ENCODE data around the gene GPRASP2.

GPRASP2 gene

GRCh38 chrX:102745513-102745856 lies 33.2 kb downstream of the GPRASP2 start:
- in situ Hi-C loops (cut with MboI; ENCODE audit: low pct_unique_long_range_greater_than_20kb, low sequenced_read_pairs, unreplicated experiment): no loop called here
- no peak for DNase-seq (ENCODE audit: low spot score)
- TF ChIP-seq, protein P1, sequence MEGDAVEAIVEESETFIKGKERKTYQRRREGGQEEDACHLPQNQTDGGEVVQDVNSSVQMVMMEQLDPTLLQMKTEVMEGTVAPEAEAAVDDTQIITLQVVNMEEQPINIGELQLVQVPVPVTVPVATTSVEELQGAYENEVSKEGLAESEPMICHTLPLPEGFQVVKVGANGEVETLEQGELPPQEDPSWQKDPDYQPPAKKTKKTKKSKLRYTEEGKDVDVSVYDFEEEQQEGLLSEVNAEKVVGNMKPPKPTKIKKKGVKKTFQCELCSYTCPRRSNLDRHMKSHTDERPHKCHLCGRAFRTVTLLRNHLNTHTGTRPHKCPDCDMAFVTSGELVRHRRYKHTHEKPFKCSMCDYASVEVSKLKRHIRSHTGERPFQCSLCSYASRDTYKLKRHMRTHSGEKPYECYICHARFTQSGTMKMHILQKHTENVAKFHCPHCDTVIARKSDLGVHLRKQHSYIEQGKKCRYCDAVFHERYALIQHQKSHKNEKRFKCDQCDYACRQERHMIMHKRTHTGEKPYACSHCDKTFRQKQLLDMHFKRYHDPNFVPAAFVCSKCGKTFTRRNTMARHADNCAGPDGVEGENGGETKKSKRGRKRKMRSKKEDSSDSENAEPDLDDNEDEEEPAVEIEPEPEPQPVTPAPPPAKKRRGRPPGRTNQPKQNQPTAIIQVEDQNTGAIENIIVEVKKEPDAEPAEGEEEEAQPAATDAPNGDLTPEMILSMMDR (IDR thresholded peaks at IDR 0.05; ENCODE audit: extremely low read depth, insufficient read depth, missing control alignments): no peak

DNA sequence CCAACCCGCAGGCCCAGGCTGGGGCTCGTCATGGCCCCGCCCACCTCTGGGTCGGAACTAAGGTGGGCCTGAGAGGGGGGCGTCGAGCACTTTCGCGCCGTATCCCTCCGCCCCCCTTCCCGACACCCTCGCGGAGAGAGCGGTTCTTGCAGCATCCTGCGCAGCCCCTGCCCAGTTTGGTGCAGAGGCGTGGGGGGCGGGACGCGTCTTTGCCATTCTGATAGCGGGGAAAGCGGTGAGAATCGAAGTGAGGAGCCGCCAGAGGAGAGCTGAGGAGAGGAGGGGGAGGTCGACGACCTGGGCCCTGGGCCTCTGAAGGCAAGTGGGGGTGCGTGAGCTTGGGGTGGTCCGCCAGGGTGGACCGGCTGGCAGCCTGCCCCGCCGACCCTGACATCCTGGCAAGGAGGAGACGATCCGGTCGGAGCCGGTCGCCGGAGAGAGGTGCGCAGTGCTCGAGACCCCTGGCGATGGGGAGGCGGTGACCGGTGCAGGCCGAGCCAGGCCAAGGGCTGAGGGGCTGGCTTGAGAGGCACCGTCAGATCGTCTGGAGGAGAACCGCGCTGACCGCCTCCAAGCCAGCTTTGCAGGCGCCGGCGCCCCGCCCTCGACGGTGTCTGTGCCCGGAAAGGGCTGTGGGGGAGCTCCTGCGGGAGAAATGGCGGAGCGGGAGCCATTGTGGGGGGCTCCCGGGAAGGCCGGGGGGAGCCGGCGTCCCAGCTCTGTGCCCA lies 33.8 kb downstream of the GPRASP2 start:
- in situ Hi-C loops (cut with MboI; ENCODE audit: low pct_unique_long_range_greater_than_20kb, low sequenced_read_pairs, unreplicated experiment): no loop called here
- TF ChIP-seq, protein P1 (IDR thresholded peaks at IDR 0.05; ENCODE audit: extremely low read depth, insufficient read depth, missing control alignments): no peak
- DNase-seq (ENCODE audit: low spot score): peak; percentile 27

DNA sequence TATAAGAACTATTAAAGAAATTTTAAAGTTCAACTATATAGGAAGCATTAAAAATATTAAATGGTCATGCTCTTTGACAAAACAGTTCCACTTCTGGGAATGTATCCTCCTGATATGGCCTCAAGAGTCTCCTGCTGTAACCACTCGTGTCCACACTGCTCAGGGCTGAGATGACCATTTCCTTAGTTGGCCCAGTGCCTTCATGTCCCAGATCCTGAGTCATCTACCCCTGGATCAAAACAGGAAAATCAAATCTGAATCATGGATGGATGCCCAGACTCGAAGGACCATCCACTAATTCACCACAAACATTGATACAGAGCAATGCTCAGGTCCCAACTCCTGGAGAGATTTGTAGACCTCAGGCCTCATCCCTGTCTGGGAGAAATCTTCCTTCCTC lies 53.0 kb downstream of the GPRASP2 start:
- no peak for DNase-seq (ENCODE audit: low spot score)
- in situ Hi-C loops (cut with MboI; ENCODE audit: low pct_unique_long_range_greater_than_20kb, low sequenced_read_pairs, unreplicated experiment): no loop called here
- TF ChIP-seq, protein P1 (IDR thresholded peaks at IDR 0.05; ENCODE audit: extremely low read depth, insufficient read depth, missing control alignments): no peak

DNA sequence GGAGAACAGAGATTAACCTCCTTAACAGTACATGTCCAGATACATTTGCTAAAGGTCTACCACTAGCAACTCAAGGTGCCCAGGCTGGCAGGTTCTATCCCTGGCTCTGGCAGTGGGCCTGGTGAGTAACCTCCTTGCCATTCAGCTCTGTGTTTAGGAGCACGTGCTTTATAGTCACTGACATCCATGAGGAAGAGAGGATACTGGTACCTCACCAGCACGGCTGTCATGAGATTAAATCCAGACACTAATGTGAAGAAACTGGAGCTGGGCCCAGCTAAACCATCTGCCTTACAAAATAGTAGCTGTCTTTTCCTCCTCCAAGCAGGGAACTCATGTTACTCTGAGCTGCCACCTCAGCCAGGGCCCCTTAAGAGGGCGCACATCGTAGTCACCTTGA lies 53.6 kb downstream of the GPRASP2 start:
- in situ Hi-C loops (cut with MboI; ENCODE audit: low pct_unique_long_range_greater_than_20kb, low sequenced_read_pairs, unreplicated experiment): no loop called here
- TF ChIP-seq, protein P1 (IDR thresholded peaks at IDR 0.05; ENCODE audit: extremely low read depth, insufficient read depth, missing control alignments): no peak
- DNase-seq (ENCODE audit: low spot score): no peak

DNA sequence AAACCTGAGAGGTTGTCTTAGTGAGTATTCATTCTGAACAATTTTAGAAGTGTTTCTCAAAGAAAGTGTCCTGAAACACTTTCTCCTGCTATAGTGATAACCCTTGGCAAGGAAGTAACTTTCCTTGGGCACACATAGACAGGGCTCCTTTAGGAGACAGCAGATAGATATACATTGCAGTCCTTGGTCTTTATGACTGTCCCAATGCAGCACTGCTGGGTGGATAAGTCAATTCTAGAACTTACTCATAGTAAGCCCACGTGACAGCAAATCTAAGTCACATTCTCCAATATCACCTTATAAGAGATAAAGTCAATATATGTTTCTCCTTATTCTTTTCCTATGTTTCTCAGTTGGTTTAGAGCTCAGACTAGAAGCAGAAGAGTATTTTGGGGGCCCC lies 55.0 kb downstream of the GPRASP2 start:
- TF ChIP-seq, protein P1 (IDR thresholded peaks at IDR 0.05; ENCODE audit: extremely low read depth, insufficient read depth, missing control alignments): no peak
- DNase-seq (ENCODE audit: low spot score): no peak
- in situ Hi-C loops (cut with MboI; ENCODE audit: low pct_unique_long_range_greater_than_20kb, low sequenced_read_pairs, unreplicated experiment): no loop called here
